NCI-H460 (cell line): Measurements from ENCODE around the gene FOLR1. TPM values are rescaled to one million over a fixed set of nuclear protein-coding genes. Genes with fewer than 3 reads are reported as not detected.

Experiments used
- DNase-seq: peaks from one replicate; pipeline ENCODE4 v3.0.0-alpha.2; 2016; ENCODE audit warnings: low read depth; ENCODE audit errors: extremely low read depth
- total RNA-seq: library from RNA; depleted of rRNA; stranded (reverse); fragments of >200 nt; shearing (Covaris generic); gene quantifications from 2 replicates; pipeline ENCODE4 v1.2.3, GENCODE V29; 2014; rRNA removed

FOLR1 gene
- total RNA-seq, 1 experiment from 2014 or later: not detected

- no peak for DNase-seq
These were observed 52.7 kb downstream of the FOLR1 start for GRCh38 chr11:72244361-72245262.

- DNase-seq: no peak
These were observed 53.4 kb downstream of the FOLR1 start for GRCh38 chr11:72245263-72245816.

Other genes starting within 250 kb of the FOLR1 start
- gene IL18BP, start 193.2 kb upstream of the FOLR1 start, total RNA-seq: 2.3 and 2.4 TPM in 2 replicates
- 48.8 and 57.0 TPM in 2 replicates for gene NUMA1, start 111.6 kb upstream of the FOLR1 start, total RNA-seq
- 6.7 and 7.5 TPM in 2 replicates for gene LRRC51, start 111.3 kb upstream of the FOLR1 start, total RNA-seq
- 49.7 and 51.6 TPM in 2 replicates for gene LAMTOR1, start 88.8 kb upstream of the FOLR1 start, total RNA-seq
- not detected in 2 replicates for gene TOMT, start 86.2 kb upstream of the FOLR1 start, total RNA-seq
- 30.9 and 37.6 TPM in 2 replicates for gene ANAPC15, start 79.4 kb upstream of the FOLR1 start, total RNA-seq
- gene FOLR3, start 56.4 kb upstream of the FOLR1 start, total RNA-seq: not detected in 2 replicates
- not detected in 2 replicates for gene FOLR2, start 24.7 kb downstream of the FOLR1 start, total RNA-seq
- 49.1 and 55.6 TPM in 2 replicates for gene INPPL1, start 32.6 kb downstream of the FOLR1 start, total RNA-seq
- gene PHOX2A, start 52.0 kb downstream of the FOLR1 start, total RNA-seq: not detected in 2 replicates
- gene CLPB, start 242.4 kb downstream of the FOLR1 start, total RNA-seq: 27.3 and 31.5 TPM in 2 replicates